ENCODE data around the gene PRSS22.
A peak's percentile ranks its signal among the peaks of the same experiment; 100 is the strongest.

The PRSS22 gene

DNA sequence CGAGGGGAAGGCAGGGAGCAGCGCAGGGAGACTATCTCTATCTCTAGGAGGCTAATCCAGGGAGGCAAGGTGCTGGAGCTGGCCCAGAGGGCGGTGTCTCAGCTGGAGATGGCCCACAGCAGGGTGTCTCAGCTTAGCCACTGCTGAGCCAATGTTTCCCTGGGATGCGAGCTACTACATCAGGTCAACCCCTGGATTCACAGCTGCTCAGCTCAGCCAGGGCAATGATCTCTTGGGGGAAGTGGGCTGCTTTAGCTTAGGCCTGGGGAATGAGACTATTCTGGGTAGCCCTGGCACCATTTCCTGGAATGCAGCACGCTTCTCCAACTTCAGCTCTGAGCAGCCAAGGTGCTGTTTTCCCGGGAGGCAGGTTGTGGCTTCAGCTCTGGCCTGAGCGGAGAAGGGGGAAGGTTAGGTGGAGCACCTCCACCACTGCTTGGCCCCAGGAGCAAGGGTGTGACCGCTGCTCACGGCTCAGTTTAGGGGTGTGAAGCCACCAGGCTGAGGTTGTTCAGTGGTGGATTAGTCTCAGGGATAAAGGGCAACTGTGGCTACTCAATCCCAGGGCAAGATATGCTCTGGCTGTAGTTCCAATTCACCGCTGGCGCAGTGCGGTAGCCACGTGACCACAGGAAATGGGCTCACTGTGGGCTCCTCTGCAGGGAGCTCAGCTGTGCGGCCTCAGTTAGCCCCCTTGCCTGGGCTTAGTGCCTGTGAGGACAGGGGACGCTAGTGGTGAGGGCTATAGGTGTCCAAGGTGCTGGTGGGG, 46.1 kb downstream of the PRSS22 start:
- peak; percentile 30 for DNase-seq

DNA sequence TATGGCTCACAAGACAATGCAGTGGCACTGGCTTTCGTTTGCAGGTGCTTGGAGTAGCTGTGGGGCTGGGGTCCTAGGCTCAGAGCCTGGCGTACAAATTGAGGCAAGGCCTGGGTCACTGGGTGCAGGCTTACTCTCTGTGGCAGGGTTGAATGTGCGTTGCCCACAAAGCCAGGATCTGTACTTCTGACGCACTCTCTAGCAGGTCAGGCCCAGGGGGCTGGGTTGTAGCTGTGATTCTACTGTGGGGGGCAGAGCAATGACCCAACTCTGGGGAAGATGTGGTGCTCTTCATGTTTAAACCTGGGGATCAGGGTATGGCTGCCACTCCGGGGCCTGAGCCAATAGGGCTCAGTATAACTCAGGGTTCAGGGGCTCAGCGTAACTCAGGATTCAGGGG, 47.3 kb downstream of the PRSS22 start:
- DNase-seq = no peak

- DNase-seq = no peak
Measured at GRCh38 chr16:2809149-2809760, 48.7 kb downstream of the PRSS22 start.

DNA sequence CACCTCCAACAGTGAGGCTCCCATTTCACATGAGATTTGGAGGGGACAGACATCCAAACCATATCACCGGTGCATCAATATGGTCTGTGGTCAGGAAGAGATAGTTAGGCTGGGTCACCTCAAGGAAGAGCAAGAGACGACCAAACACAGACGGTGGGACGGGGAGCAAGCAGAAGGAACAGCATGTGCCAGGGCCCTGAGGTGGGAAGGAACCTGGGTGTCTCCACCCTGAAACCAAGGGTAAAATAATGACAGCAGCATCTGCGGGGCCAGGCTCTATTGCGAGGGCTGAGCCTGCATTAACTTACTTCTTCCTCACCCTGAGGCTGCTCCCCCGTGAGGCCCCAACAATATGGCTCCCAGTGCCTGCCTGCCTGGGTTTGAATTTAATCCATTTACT, 49.8 kb downstream of the PRSS22 start:
- no peak for DNase-seq

- DNase-seq = no peak
Measured at GRCh38 chr16:2806286-2806685, 51.7 kb downstream of the PRSS22 start.

DNA sequence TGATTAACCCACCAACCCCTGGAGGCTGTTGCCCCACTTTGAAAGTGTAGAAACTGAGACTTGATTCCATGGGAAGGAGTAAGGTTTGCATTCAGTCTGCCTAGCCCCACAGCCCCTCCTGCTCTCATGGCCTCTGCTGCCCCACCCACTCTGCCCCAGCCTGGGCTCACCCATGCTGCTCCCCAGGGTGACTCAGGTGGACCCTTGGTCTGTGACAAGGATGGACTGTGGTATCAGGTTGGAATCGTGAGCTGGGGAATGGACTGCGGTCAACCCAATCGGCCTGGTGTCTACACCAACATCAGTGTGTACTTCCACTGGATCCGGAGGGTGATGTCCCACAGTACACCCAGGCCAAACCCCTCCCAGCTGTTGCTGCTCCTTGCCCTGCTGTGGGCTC, 53.2 kb downstream of the PRSS22 start:
- no peak for DNase-seq

DNA sequence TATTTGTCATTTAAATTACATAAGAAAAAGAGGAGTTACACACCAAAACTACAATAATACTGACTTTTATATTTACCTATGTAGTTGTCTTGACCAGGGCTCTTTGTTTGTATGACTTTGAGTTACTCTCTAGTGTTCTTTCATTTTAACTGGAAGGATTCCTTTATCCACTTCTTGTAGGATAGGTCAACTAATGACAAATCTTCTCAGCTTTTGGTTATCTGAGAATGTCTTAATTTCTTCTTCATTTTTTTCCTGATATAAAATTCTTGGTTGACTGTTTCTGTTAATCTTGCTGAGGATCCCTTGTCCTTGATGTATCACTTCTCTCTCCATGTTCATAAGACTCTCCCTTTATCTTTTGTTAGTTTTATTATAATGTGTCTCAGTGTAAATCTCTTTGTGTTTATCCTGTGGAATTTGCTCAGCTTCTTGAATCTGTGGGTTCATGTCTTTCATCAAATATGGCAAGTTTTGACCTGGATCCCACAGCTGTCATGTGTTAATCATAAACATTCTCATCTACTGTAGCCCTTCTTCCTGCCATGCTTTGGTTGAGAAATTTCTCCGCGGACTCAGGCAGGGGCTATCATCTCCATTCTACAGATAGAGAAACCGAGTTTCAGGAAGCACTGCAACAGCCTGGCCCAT, 54.3 kb downstream of the PRSS22 start:
- no peak for DNase-seq

Measured in NCI-H146 (cell line).